ENCODE data around the gene NR3C2. TPM values are rescaled to one million over a fixed set of nuclear protein-coding genes. Genes with fewer than 3 reads are reported as not detected.
A peak's percentile ranks its signal among the peaks of the same experiment; 100 is the strongest.

Gene NR3C2
- total RNA-seq, 1 experiment from 2014 or later = 2.7 TPM

DNA sequence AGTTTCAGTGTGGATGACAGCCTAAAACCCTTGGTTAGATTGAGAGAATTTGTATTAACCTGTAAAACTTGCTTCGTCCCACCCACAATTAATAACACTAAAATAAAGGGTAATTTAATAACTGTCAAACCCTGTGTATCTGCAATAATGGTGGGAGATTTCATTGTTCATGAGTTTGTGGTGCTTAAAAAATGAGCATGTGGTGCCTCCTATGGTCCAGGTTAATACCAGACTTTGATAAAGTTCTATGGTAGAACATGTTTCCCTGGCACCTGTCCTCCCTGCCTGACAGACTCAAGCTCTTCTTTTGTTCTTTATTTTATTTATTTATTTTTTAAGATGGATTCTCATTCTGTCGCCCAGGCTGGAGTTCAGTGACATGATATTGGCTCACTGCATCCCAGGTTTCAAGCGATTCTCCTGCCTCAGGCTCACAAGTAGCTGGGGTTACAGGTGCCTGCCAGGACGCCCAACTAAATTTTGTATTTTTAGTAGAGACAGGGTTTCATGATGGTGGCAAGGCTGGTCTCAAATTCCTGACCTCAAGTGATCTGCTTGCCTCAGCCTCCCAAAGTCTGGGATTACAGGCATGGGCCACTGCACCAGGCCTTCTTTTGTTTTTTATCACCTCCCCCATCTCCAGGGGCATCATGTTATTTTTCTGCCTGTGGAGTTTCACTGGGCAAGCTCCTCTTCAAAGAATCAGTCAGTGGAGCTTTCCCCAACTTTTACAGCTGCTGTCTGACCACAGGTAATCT, 289.2 kb downstream of the NR3C2 start:
- H3K36me3 ChIP-seq (ENCODE audit: control insufficient read depth in 1 of 2, insufficient read depth in 2 of 2, low read length in 2 of 2) = no peaks in the 10 kb centered on the region
- no peak for ATAC-seq
- no peak for DNase-seq (ENCODE audit: low read depth, low spot score)
- ChIA-PET POLR2A (no interaction called here), RAD21 (ENCODE audit: low non-redundant PET in 1 of 2, low total read pairs in 2 of 2, uncharacterized antibody in 2 of 2, unreplicated experiment in 2 of 2) (no interaction called here), CTCF (no interaction called here)
- 0 out of 2 replicates have a peak, but pooled peaks cover 4% of the 10 kb centered on the region for H3K9me2 ChIP-seq (ENCODE audit: insufficient read depth)
- H3K4me3 ChIP-seq (replicated peaks in 1 of 2; ENCODE audit: low read depth in 1 of 2, low read length in 2 of 2) = no peak overlapping the region
- intact Hi-C loops (cut with micrococcal nuclease) = no loop called here
- no peaks in the 10 kb centered on the region for H3K9me3 ChIP-seq (ENCODE audit: control insufficient read depth in 1 of 2, insufficient read depth in 1 of 2, low read depth in 1 of 2, low read length in 2 of 2)
- H3K9ac ChIP-seq (ENCODE audit: low read length) = no peak overlapping the region
- no peaks in the 10 kb centered on the region for H3K4me1 ChIP-seq (ENCODE audit: control insufficient read depth in 1 of 2, insufficient read depth in 2 of 2, low read length in 2 of 2)
- no peak overlapping the region for H2AFZ ChIP-seq (ENCODE audit: low read depth, low read length, poor library complexity, severe bottlenecking)
- no peak overlapping the region for H3K27ac ChIP-seq (ENCODE audit: low read depth, low read length)
- H4K20me1 ChIP-seq (ENCODE audit: insufficient read depth) = no peaks in the 10 kb centered on the region
- H3K4me2 ChIP-seq (ENCODE audit: low read length) = no peak overlapping the region
- H3K79me2 ChIP-seq (ENCODE audit: insufficient read depth, low read length) = no peaks in the 10 kb centered on the region
- BruUV-seq (replicated peaks) = no TSS peak
- TF ChIP-seq RAD21 (IDR thresholded peaks at IDR 0.05; ENCODE audit: low read depth) (peak; percentile 27; the same call in 1 of the 2 replicates), TCF7L2 (IDR thresholded peaks at IDR 0.05; ENCODE audit: borderline replicate concordance, extremely low read depth, insufficient read depth, insufficient read length) (no peak), ELF1 (IDR thresholded peaks at IDR 0.05; ENCODE audit: borderline replicate concordance, low read depth) (no peak)
- TF ChIP-seq, protein P1, sequence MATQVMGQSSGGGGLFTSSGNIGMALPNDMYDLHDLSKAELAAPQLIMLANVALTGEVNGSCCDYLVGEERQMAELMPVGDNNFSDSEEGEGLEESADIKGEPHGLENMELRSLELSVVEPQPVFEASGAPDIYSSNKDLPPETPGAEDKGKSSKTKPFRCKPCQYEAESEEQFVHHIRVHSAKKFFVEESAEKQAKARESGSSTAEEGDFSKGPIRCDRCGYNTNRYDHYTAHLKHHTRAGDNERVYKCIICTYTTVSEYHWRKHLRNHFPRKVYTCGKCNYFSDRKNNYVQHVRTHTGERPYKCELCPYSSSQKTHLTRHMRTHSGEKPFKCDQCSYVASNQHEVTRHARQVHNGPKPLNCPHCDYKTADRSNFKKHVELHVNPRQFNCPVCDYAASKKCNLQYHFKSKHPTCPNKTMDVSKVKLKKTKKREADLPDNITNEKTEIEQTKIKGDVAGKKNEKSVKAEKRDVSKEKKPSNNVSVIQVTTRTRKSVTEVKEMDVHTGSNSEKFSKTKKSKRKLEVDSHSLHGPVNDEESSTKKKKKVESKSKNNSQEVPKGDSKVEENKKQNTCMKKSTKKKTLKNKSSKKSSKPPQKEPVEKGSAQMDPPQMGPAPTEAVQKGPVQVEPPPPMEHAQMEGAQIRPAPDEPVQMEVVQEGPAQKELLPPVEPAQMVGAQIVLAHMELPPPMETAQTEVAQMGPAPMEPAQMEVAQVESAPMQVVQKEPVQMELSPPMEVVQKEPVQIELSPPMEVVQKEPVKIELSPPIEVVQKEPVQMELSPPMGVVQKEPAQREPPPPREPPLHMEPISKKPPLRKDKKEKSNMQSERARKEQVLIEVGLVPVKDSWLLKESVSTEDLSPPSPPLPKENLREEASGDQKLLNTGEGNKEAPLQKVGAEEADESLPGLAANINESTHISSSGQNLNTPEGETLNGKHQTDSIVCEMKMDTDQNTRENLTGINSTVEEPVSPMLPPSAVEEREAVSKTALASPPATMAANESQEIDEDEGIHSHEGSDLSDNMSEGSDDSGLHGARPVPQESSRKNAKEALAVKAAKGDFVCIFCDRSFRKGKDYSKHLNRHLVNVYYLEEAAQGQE (IDR thresholded peaks at IDR 0.05; ENCODE audit: low read depth) = no peak
- TF ChIP-seq, protein P2, sequence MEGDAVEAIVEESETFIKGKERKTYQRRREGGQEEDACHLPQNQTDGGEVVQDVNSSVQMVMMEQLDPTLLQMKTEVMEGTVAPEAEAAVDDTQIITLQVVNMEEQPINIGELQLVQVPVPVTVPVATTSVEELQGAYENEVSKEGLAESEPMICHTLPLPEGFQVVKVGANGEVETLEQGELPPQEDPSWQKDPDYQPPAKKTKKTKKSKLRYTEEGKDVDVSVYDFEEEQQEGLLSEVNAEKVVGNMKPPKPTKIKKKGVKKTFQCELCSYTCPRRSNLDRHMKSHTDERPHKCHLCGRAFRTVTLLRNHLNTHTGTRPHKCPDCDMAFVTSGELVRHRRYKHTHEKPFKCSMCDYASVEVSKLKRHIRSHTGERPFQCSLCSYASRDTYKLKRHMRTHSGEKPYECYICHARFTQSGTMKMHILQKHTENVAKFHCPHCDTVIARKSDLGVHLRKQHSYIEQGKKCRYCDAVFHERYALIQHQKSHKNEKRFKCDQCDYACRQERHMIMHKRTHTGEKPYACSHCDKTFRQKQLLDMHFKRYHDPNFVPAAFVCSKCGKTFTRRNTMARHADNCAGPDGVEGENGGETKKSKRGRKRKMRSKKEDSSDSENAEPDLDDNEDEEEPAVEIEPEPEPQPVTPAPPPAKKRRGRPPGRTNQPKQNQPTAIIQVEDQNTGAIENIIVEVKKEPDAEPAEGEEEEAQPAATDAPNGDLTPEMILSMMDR (IDR thresholded peaks at IDR 0.05 in 2 of 3, conservative IDR thresholded peaks at IDR 0.05 in 1 of 3; ENCODE audit: borderline replicate concordance in 1 of 3, insufficient read depth in 1 of 3, low read depth in 2 of 3, low read length in 2 of 3) = peak in 1 of 3 experiments; percentile 11; a peak in 1 of 6 replicates
- TF ChIP-seq, protein P3, sequence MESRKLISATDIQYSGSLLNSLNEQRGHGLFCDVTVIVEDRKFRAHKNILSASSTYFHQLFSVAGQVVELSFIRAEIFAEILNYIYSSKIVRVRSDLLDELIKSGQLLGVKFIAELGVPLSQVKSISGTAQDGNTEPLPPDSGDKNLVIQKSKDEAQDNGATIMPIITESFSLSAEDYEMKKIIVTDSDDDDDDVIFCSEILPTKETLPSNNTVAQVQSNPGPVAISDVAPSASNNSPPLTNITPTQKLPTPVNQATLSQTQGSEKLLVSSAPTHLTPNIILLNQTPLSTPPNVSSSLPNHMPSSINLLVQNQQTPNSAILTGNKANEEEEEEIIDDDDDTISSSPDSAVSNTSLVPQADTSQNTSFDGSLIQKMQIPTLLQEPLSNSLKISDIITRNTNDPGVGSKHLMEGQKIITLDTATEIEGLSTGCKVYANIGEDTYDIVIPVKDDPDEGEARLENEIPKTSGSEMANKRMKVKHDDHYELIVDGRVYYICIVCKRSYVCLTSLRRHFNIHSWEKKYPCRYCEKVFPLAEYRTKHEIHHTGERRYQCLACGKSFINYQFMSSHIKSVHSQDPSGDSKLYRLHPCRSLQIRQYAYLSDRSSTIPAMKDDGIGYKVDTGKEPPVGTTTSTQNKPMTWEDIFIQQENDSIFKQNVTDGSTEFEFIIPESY (IDR thresholded peaks at IDR 0.05; ENCODE audit: extremely low read depth, insufficient replicate concordance, low read length) = no peak
- no peaks in the 10 kb centered on the region for H3K27me3 ChIP-seq (ENCODE audit: insufficient read depth, low read length)
